HEK293 (cell line): ENCODE measurements around the gene ABHD14A.

ENCODE experiments used
- CTCF ChIA-PET: fragments of 350-600 bp; formaldehyde crosslinking; extraction: SDS; loops from one replicate; lab custom pipeline; 2021; ENCODE audit warnings: antibody characterized with exemption; lab: Yijun Ruan, JAX
- POLR2A ChIA-PET: fragments of 300-600 bp; formaldehyde crosslinking; extraction: SDS; loops from one replicate; lab custom pipeline; 2020; ENCODE audit warnings: antibody characterized with exemption, inconsistent platforms; lab: Yijun Ruan, JAX
- H3K27ac ChIP-seq: fragments of 200-500 bp; sonication (Bioruptor generic); 2 replicates; pipeline ENCODE4 v1.5.1; 2014; ENCODE audit warnings: low read depth, low read length, control low read depth, inconsistent platforms; ENCODE audit errors: extremely low read depth
- H3K36me3 ChIP-seq, 2 experiments: fragments of 200-500 bp in 1 of 2; sonication (Bioruptor generic) in 1 of 2; 1 replicate in 1 of 2; 2 replicates in 1 of 2; pipeline ENCODE4 v1.5.1; 2014 to 2017; ENCODE audit warnings: inconsistent platforms in 2 of 2, low read length in 2 of 2; ENCODE audit not compliant: control insufficient read depth in 2 of 2, insufficient read depth in 1 of 2
- H3K4me1 ChIP-seq: fragments of 200-500 bp; sonication (Bioruptor generic); 2 replicates; pipeline ENCODE4 v1.5.1; 2014; ENCODE audit warnings: mild to moderate bottlenecking, low read length, inconsistent platforms; ENCODE audit not compliant: control insufficient read depth, insufficient read depth
- H3K4me3 ChIP-seq: 2 replicates; pipeline ENCODE4 v1.5.1; 2011; ENCODE audit warnings: low read depth, mild to moderate bottlenecking, control low read depth, low read length, moderate library complexity
- H3K9me3 ChIP-seq: fragments of 200-500 bp; sonication (Bioruptor generic); 2 replicates; pipeline ENCODE4 v1.5.1; 2014; ENCODE audit warnings: low read depth, low read length, inconsistent platforms; ENCODE audit not compliant: control insufficient read depth, insufficient read depth
- BCL11A ChIP-seq: fragments of 450-650 bp; formaldehyde crosslinking; IDR thresholded peaks from 2 replicates; pipeline ENCODE4 v1.5.1; 2016; ENCODE audit warnings: low read depth, missing biosample characterization, missing genetic modification characterization
- GFI1B ChIP-seq: fragments of 450-650 bp; formaldehyde crosslinking; IDR thresholded peaks from 2 replicates; pipeline ENCODE4 v1.5.1; 2016; ENCODE audit warnings: missing biosample characterization, missing genetic modification characterization
- GLIS2 ChIP-seq: fragments of 450-650 bp; formaldehyde crosslinking; IDR thresholded peaks from 2 replicates; pipeline ENCODE4 v1.5.1; 2016; ENCODE audit warnings: missing biosample characterization, missing genetic modification characterization
- ZBTB1 ChIP-seq: fragments of 450-650 bp; formaldehyde crosslinking; IDR thresholded peaks from 2 replicates; pipeline ENCODE4 v1.5.1; 2016; ENCODE audit warnings: missing biosample characterization, missing genetic modification characterization
- ZNF146 ChIP-seq: fragments of 450-650 bp; formaldehyde crosslinking; IDR thresholded peaks from 2 replicates; pipeline ENCODE4 v1.5.1; 2016; ENCODE audit warnings: missing biosample characterization, missing genetic modification characterization
- ZNF16 ChIP-seq: fragments of 450-650 bp; formaldehyde crosslinking; IDR thresholded peaks from 2 replicates; pipeline ENCODE4 v1.5.1; 2016; ENCODE audit warnings: low read depth, missing biosample characterization, missing genetic modification characterization
- ZNF239 ChIP-seq: fragments of 450-650 bp; formaldehyde crosslinking; IDR thresholded peaks from 2 replicates; pipeline ENCODE4 v1.5.1; 2016; ENCODE audit warnings: missing biosample characterization, missing genetic modification characterization
- ZNF335 ChIP-seq: fragments of 450-650 bp; formaldehyde crosslinking; conservative IDR thresholded peaks from 2 replicates; pipeline ENCODE4 v1.5.1; 2016; ENCODE audit warnings: missing biosample characterization, missing genetic modification characterization
- ZNF341 ChIP-seq: fragments of 450-650 bp; formaldehyde crosslinking; IDR thresholded peaks from 2 replicates; pipeline ENCODE4; 2016; ENCODE audit warnings: low read depth, missing biosample characterization, missing genetic modification characterization
- ZNF423 ChIP-seq: fragments of 450-650 bp; formaldehyde crosslinking; IDR thresholded peaks from 2 replicates; pipeline ENCODE4 v1.5.1; 2016; ENCODE audit warnings: missing biosample characterization, missing genetic modification characterization
- ZNF530 ChIP-seq: fragments of 450-650 bp; formaldehyde crosslinking; IDR thresholded peaks from 2 replicates; pipeline ENCODE4 v1.5.1; 2016; ENCODE audit warnings: low read depth, missing biosample characterization, missing genetic modification characterization
- ZNF548 ChIP-seq: fragments of 450-650 bp; formaldehyde crosslinking; IDR thresholded peaks from 2 replicates; pipeline ENCODE4 v1.5.1; 2016; ENCODE audit warnings: missing biosample characterization, missing genetic modification characterization
- ZNF561 ChIP-seq: fragments of 450-650 bp; IDR thresholded peaks from 2 replicates; pipeline ENCODE4 v1.5.1; 2018; ENCODE audit warnings: missing biosample characterization, missing genetic modification characterization, borderline replicate concordance
- ZNF830 ChIP-seq: fragments of 450-650 bp; IDR thresholded peaks from 2 replicates; pipeline ENCODE4 v1.5.0; 2018; ENCODE audit warnings: missing biosample characterization, missing genetic modification characterization, low read depth, mild to moderate bottlenecking, moderate library complexity
- TF ChIP-seq, protein P1 (sequence below): fragments of 450-650 bp; formaldehyde crosslinking; IDR thresholded peaks from 2 replicates; pipeline ENCODE4 v1.5.1; 2016; ENCODE audit warnings: missing biosample characterization, missing genetic modification characterization
- TF ChIP-seq, protein P2 (sequence below): fragments of 450-650 bp; formaldehyde crosslinking; IDR thresholded peaks from 2 replicates; pipeline ENCODE4 v1.5.1; 2016; ENCODE audit warnings: missing biosample characterization, missing genetic modification characterization
- TF ChIP-seq, protein P3 (sequence below): fragments of 450-650 bp; formaldehyde crosslinking; IDR thresholded peaks from 2 replicates; pipeline ENCODE4 v1.5.1; 2016; ENCODE audit warnings: missing biosample characterization, missing genetic modification characterization
- TF ChIP-seq, protein P4 (sequence below): fragments of 450-650 bp; formaldehyde crosslinking; IDR thresholded peaks from 2 replicates; pipeline ENCODE4 v1.5.1; 2016; ENCODE audit warnings: missing biosample characterization, missing genetic modification characterization
- TF ChIP-seq, protein P5 (sequence below): fragments of 450-650 bp; formaldehyde crosslinking; IDR thresholded peaks from 2 replicates; pipeline ENCODE4 v1.5.1; 2016; ENCODE audit warnings: missing biosample characterization, missing genetic modification characterization

Gene ABHD14A

DNA sequence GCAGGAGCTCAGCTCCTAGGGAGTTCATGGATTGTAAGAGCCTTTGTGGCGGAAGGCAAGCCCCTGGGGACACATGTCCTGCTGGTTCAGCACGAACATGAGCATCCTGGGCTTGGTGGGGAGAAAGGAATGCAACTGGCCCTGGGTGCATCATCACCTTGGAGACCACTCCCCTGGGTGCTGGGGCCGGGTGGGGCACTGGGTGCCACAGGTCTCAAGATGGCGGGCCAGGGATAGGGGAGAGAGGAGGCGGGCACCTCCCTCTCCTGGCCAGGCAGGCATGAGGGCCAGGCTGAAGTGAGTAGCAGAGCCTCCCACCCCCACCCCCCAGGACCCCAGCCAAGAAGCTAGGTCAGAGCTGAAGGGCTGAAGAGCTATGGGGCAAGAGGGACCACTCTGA is 8.4 kb upstream of the ABHD14A start:
- Histone ChIP-seq H3K9me3 (no peaks in the 10 kb centered on the region), H3K4me3 (peak overlapping the region; percentile 56), H3K27ac (no peak overlapping the region; the same call in 1 of the 2 replicates), H3K4me1 (0 out of 2 replicates have a peak, but pooled peaks cover 2% of the 10 kb centered on the region), H3K36me3 (peaks cover 0 to 6% of the 10 kb centered on the region in 2 experiments; a peak in 1 of 3 replicates)
- ChIA-PET CTCF (interaction anchor here (1.0 kb wide), 1 partner anchor 24 kb away, joined by 3 read pairs; no protein-coding TSS in a partner anchor), POLR2A (interaction anchor here (1.6 kb wide), 1 partner anchor 16 kb away, joined by 6 read pairs; no protein-coding TSS in a partner anchor)
- no peak for TF ChIP-seq ZNF146 (tag by site-specific recombination)
- TF ChIP-seq GLIS2 (tag by site-specific recombination): 0 out of 2 replicates have a peak, but pooled peaks have one; percentile 1
- no peak for TF ChIP-seq ZBTB1 (tag by site-specific recombination)
- TF ChIP-seq ZNF341 (tag by site-specific recombination): no peak

DNA sequence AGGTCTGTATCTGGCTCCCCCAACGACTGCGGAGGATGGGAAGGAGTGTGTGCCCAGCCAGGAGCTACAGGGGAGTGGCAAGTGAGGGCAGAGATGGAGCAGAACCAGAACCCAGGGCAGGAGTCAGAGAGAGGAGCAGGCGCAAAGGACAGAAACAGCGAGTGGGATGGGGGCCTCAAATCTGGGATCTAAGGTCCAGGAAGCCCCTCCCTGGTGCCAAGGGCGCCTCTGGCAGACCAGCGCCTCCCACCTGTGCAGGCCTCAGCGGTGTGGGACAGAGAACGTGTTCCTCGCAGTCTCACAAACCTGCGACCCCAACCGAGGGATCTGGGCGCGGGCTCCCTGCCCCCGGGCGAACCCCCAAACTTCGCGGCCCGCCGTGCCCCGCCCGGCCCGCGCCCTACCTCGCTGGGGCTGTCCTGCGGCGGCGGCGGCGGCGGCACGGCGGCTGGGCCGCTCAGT is 7.9 kb upstream of the ABHD14A start:
- peak overlapping the region; percentile 31; the same call in 1 of the 2 replicates for H3K27ac ChIP-seq
- H3K4me1 ChIP-seq: 0 out of 2 replicates have a peak, but pooled peaks cover 2% of the 10 kb centered on the region
- H3K36me3 ChIP-seq: peaks cover 0 to 7% of the 10 kb centered on the region in 2 experiments; a peak in 1 of 3 replicates
- ChIA-PET POLR2A (interaction anchor here (0.6 to 1.8 kb wide), 3 partner anchors 16 to 592 kb away, joined by 3 to 8 read pairs (median 4); partner anchors contain the start of genes ACY1 and RPL29), CTCF (interaction anchor here (1.0 kb wide), 1 partner anchor 24 kb away, joined by 3 read pairs; no protein-coding TSS in a partner anchor)
- H3K9me3 ChIP-seq: no peaks in the 10 kb centered on the region
- peak overlapping the region; percentile 56 for H3K4me3 ChIP-seq
- TF ChIP-seq ZNF548: no peak
- TF ChIP-seq ZNF423 (tag by site-specific recombination): no peak
- no peak for TF ChIP-seq GFI1B (tag by site-specific recombination)
- TF ChIP-seq, protein P1, sequence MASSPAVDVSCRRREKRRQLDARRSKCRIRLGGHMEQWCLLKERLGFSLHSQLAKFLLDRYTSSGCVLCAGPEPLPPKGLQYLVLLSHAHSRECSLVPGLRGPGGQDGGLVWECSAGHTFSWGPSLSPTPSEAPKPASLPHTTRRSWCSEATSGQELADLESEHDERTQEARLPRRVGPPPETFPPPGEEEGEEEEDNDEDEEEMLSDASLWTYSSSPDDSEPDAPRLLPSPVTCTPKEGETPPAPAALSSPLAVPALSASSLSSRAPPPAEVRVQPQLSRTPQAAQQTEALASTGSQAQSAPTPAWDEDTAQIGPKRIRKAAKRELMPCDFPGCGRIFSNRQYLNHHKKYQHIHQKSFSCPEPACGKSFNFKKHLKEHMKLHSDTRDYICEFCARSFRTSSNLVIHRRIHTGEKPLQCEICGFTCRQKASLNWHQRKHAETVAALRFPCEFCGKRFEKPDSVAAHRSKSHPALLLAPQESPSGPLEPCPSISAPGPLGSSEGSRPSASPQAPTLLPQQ (tag by site-specific recombination): no peak
- no peak for TF ChIP-seq ZNF561 (tag by site-specific recombination)
- TF ChIP-seq ZNF239 (tag by site-specific recombination): no peak
- TF ChIP-seq, protein P2, sequence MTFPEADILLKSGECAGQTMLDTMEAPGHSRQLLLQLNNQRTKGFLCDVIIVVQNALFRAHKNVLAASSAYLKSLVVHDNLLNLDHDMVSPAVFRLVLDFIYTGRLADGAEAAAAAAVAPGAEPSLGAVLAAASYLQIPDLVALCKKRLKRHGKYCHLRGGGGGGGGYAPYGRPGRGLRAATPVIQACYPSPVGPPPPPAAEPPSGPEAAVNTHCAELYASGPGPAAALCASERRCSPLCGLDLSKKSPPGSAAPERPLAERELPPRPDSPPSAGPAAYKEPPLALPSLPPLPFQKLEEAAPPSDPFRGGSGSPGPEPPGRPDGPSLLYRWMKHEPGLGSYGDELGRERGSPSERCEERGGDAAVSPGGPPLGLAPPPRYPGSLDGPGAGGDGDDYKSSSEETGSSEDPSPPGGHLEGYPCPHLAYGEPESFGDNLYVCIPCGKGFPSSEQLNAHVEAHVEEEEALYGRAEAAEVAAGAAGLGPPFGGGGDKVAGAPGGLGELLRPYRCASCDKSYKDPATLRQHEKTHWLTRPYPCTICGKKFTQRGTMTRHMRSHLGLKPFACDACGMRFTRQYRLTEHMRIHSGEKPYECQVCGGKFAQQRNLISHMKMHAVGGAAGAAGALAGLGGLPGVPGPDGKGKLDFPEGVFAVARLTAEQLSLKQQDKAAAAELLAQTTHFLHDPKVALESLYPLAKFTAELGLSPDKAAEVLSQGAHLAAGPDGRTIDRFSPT: no peak
- TF ChIP-seq, protein P3, sequence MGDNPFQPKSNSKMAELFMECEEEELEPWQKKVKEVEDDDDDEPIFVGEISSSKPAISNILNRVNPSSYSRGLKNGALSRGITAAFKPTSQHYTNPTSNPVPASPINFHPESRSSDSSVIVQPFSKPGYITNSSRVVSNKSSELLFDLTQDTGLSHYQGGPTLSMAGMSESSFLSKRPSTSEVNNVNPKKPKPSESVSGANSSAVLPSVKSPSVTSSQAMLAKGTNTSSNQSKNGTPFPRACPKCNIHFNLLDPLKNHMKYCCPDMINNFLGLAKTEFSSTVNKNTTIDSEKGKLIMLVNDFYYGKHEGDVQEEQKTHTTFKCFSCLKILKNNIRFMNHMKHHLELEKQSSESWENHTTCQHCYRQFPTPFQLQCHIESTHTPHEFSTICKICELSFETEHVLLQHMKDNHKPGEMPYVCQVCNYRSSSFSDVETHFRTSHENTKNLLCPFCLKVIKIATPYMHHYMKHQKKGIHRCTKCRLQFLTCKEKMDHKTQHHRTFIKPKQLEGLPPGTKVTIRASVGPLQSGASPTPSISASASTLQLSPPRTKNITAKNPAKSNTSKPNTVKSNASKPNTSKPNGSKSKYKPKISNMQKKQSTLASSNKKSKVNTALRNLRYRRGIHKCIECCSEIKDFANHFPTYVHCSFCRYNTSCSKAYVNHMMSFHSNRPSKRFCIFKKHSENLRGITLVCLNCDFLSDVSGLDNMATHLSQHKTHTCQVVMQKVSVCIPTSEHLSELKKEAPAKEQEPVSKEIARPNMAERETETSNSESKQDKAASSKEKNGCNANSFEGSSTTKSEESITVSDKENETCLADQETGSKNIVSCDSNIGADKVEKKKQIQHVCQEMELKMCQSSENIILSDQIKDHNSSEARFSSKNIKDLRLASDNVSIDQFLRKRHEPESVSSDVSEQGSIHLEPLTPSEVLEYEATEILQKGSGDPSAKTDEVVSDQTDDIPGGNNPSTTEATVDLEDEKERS (tag by site-specific recombination): no peak
- TF ChIP-seq, protein P4, sequence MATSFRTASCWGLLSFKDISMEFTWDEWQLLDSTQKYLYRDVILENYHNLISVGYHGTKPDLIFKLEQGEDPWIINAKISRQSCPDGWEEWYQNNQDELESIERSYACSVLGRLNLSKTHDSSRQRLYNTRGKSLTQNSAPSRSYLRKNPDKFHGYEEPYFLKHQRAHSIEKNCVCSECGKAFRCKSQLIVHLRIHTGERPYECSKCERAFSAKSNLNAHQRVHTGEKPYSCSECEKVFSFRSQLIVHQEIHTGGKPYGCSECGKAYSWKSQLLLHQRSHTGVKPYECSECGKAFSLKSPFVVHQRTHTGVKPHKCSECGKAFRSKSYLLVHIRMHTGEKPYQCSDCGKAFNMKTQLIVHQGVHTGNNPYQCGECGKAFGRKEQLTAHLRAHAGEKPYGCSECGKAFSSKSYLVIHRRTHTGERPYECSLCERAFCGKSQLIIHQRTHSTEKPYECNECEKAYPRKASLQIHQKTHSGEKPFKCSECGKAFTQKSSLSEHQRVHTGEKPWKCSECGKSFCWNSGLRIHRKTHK (tag by site-specific recombination): no peak
- no peak for TF ChIP-seq BCL11A
- TF ChIP-seq, protein P5, sequence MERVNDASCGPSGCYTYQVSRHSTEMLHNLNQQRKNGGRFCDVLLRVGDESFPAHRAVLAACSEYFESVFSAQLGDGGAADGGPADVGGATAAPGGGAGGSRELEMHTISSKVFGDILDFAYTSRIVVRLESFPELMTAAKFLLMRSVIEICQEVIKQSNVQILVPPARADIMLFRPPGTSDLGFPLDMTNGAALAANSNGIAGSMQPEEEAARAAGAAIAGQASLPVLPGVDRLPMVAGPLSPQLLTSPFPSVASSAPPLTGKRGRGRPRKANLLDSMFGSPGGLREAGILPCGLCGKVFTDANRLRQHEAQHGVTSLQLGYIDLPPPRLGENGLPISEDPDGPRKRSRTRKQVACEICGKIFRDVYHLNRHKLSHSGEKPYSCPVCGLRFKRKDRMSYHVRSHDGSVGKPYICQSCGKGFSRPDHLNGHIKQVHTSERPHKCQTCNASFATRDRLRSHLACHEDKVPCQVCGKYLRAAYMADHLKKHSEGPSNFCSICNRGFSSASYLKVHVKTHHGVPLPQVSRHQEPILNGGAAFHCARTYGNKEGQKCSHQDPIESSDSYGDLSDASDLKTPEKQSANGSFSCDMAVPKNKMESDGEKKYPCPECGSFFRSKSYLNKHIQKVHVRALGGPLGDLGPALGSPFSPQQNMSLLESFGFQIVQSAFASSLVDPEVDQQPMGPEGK (tag by site-specific recombination): 0 out of 2 replicates have a peak, but pooled peaks have one; percentile 23
- no peak for TF ChIP-seq ZNF530 (tag by site-specific recombination)
- TF ChIP-seq ZNF335 (tag by site-specific recombination): peak; percentile 74
- TF ChIP-seq ZNF16 (tag by site-specific recombination): no peak
- no peak for TF ChIP-seq ZNF830 (tag by site-specific recombination)
